BE2C (cell line): ENCODE measurements around the gene MAP3K20.

Experiments used
- DNase-seq: peaks from one replicate; pipeline ENCODE4 v3.0.0-alpha.2; 2020
- H3K27me3 ChIP-seq: fragments of 250-450 bp; sonication (Bioruptor Pico); 2 replicates; pipeline ENCODE4 v1.5.1; 2020; ENCODE audit warnings: mild to moderate bottlenecking
- H3K36me3 ChIP-seq: fragments of 250-450 bp; sonication (Bioruptor Pico); 2 replicates; pipeline ENCODE4 v1.5.1; 2020; ENCODE audit warnings: mild to moderate bottlenecking
- H3K4me1 ChIP-seq: fragments of 250-450 bp; sonication (Bioruptor Pico); 2 replicates; pipeline ENCODE4 v1.5.1; 2020
- H3K4me3 ChIP-seq: 2 replicates; pipeline ENCODE4 v1.5.1; 2011; ENCODE audit warnings: low read depth, low read length
- H3K9me3 ChIP-seq: fragments of 250-450 bp; sonication (Bioruptor Pico); 2 replicates; pipeline ENCODE4 v1.5.1; 2020
- CTCF ChIP-seq: IDR thresholded peaks from 2 replicates; pipeline ENCODE4 v1.5.1; 2012; ENCODE audit warnings: mild to moderate bottlenecking, low read depth, low read length

MAP3K20 gene

GRCh38 chr2:173062801-173063200 is 12.8 kb upstream of the MAP3K20 start:
- TF ChIP-seq CTCF = no peak
- H3K9me3 ChIP-seq = no peaks in the 10 kb centered on the region
- DNase-seq = no peak
- no peaks in the 10 kb centered on the region; the same call in 1 of the 2 replicates for H3K27me3 ChIP-seq
- no peaks in the 10 kb centered on the region for H3K36me3 ChIP-seq
- H3K4me3 ChIP-seq = no peak overlapping the region
- H3K4me1 ChIP-seq = no peaks in the 10 kb centered on the region

GRCh38 chr2:173064151-173064805 is 11.4 kb upstream of the MAP3K20 start:
- H3K9me3 ChIP-seq = no peaks in the 10 kb centered on the region
- no peak overlapping the region for H3K4me3 ChIP-seq
- no peaks in the 10 kb centered on the region for H3K36me3 ChIP-seq
- no peak for DNase-seq
- no peak for TF ChIP-seq CTCF
- H3K27me3 ChIP-seq = no peaks in the 10 kb centered on the region; the same call in 1 of the 2 replicates
- no peaks in the 10 kb centered on the region for H3K4me1 ChIP-seq

- TF ChIP-seq CTCF = no peak
- no peaks in the 10 kb centered on the region; the same call in 1 of the 2 replicates for H3K27me3 ChIP-seq
- DNase-seq = no peak
- H3K36me3 ChIP-seq = no peaks in the 10 kb centered on the region
- H3K4me3 ChIP-seq = no peak overlapping the region
- no peaks in the 10 kb centered on the region for H3K9me3 ChIP-seq
- no peaks in the 10 kb centered on the region for H3K4me1 ChIP-seq
Measured at GRCh38 chr2:173066887-173067676, 8.6 kb upstream of the MAP3K20 start.

GRCh38 chr2:173075056-173075780 is 428 bp upstream of the MAP3K20 start:
- no peak for DNase-seq
- Histone ChIP-seq H3K9me3 (no peaks in the 10 kb centered on the region), H3K36me3 (no peaks in the 10 kb centered on the region), H3K4me3 (peak overlapping the region; percentile 76), H3K4me1 (no peaks in the 10 kb centered on the region), H3K27me3 (no peaks in the 10 kb centered on the region)
- no peak for TF ChIP-seq CTCF

GRCh38 chr2:173076581-173077345 is 1.1 kb downstream of the MAP3K20 start:
- peak; percentile 35 for DNase-seq
- no peaks in the 10 kb centered on the region for H3K4me1 ChIP-seq
- H3K9me3 ChIP-seq = no peaks in the 10 kb centered on the region
- H3K4me3 ChIP-seq = peak overlapping the region; percentile 76
- H3K27me3 ChIP-seq = no peaks in the 10 kb centered on the region
- TF ChIP-seq CTCF = no peak
- H3K36me3 ChIP-seq = no peaks in the 10 kb centered on the region
